NCI-H1417 treated with DMSO at 0.1 percent for 48 hours (cell line): Measurements from ENCODE around the gene PLCXD3.
"Not testable (repeated sequence)": the region's sequence is repeated elsewhere in the genome, so short reads cannot be mapped to it uniquely, and the experiment has no call there.

Source experiments
- DNase-seq: peaks from one replicate; lab custom pipeline; 2025; lab: John Stamatoyannopoulos, UW

PLCXD3 gene

GRCh38 chr5:41346609-41347008 lies 163.8 kb downstream of the PLCXD3 start:
- DNase-seq = no peak

- DNase-seq = no peak
These were observed 165.1 kb downstream of the PLCXD3 start for GRCh38 chr5:41345295-41345694.

- no peak for DNase-seq
These were observed 171.1 kb downstream of the PLCXD3 start for GRCh38 chr5:41339339-41339738.

DNA sequence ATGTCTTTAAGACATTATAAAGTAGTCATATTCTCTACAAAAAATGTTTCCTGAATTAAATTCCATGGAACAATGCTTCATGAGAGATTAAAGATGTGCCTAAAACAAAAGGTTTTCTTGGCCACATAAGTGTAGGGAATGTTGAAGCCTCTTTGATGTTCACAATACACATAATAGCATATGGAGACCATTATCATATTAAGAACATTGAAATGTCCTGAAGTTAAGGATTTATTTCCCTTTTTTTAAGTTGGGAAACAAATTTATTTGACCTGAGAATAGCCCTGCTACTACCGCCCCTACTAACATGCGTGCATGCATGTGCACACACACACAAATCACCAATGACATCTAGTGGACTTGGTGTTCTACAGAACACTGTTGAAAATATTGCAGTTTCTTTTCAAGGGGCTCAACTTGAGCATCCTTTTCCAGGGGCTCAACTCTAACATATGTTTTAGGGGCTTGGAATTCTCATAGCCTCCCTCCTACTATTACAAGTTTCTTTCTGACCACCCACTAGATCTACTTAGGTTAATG lies 172.2 kb downstream of the PLCXD3 start:
- DNase-seq = no peak

- no peak for DNase-seq
These were observed 172.7 kb downstream of the PLCXD3 start for GRCh38 chr5:41337724-41338123.

GRCh38 chr5:41337216-41337615 lies 173.2 kb downstream of the PLCXD3 start:
- no peak for DNase-seq

DNA sequence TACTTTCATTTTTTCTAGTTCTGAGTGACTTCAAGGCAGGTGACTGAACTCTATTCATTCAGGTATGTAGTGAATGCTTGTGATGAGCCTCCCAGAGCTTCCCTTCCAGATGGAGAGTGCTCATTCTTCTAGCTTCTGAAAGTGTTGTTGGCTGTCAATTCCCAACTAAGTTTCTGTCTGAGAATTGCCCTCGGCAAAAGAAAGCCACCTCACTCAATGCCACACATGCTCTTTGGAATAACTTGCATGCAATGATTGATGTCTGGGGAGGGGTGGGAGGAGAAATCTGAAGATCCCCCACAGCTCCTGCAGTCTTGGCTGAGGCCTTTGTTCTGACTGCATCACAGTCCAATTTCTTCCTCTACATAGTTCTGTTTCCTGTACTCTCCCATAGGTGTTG lies 173.9 kb downstream of the PLCXD3 start:
- no peak for DNase-seq

- DNase-seq = no peak
These were observed 174.7 kb downstream of the PLCXD3 start for GRCh38 chr5:41335596-41336181.

DNA sequence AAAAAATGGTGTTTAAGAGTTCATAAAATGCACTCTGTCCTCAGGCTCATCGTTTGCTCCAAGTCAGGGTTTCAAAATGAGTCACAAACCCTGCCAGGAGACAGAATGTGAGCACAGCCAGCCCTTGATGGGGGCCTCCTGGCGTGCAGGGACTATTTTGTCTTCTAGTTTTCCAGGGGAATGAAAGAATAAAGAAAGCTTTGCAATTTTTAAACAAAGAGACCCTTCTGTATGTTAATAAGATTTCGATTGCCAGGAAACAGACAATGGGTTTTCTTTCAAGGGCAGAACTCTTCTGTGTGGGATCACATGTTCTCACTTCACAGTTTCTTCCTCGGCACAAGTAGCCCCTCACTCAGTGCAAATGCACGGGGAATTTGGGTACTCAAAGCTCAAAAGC lies 175.6 kb downstream of the PLCXD3 start:
- no peak for DNase-seq

DNA sequence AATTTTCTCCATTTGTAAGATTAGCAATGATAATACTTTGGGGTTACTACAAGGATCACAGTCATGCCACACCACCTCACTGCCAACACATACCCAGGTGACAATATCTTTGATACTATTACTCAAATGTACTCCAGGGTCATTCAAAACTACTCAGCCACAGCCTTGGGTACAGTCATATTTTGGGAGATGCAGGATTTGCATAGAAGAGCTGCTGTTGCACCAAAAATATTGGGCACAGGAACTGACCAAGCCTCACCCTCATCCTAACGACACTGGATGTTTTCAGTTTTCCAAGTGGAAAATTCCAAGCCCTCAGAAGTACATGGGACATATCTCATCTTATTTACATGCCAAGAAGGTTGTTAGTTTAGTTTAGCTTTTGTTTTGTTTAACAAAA lies 176.2 kb downstream of the PLCXD3 start:
- DNase-seq = no peak

- no peak for DNase-seq
These were observed 185.3 kb downstream of the PLCXD3 start for GRCh38 chr5:41325074-41325473.

DNA sequence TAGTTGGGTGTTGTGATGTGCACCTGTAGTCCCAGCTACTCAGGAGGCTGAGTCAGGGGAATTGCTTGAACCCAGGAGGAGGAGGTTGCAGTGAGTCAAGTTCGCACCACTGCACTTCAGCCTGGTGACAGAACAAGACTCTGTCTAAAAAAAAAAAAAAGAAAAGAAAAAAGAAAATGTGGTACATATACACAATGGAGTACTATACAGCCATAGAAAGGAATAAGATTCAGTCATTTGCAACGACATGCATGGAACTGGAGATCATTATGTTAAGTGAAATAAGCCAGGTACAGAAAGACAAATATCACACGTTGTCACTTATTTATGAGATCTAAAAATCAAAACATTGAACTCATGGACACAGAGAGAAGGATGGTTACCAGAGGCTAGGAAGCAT lies 187.6 kb downstream of the PLCXD3 start:
- not testable (repeated sequence) for DNase-seq

- no peak for DNase-seq
These were observed 197.8 kb downstream of the PLCXD3 start for GRCh38 chr5:41312478-41313060.

- no peak for DNase-seq
These were observed 198.3 kb downstream of the PLCXD3 start for GRCh38 chr5:41312066-41312465.

GRCh38 chr5:41309275-41309674 lies 201.1 kb downstream of the PLCXD3 start:
- DNase-seq = no peak

DNA sequence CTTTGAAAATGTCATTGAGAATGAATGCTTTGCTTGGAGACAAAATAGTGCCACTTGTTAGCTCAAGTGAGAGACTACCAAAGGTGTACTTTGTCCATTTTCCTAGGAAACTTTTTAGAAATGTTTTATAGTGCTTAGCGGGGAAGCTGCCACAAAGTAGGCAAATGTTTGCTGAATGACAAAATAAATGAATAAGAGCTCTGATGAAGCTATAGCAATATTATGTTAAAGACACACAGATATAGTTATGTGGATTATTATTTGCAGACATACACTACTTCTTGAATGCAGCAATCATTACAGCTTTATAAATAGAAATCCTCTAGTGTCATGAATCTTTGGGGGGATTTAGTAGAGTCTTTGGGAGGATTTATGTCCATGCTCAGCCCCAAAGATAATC lies 204.4 kb downstream of the PLCXD3 start:
- DNase-seq = no peak

DNA sequence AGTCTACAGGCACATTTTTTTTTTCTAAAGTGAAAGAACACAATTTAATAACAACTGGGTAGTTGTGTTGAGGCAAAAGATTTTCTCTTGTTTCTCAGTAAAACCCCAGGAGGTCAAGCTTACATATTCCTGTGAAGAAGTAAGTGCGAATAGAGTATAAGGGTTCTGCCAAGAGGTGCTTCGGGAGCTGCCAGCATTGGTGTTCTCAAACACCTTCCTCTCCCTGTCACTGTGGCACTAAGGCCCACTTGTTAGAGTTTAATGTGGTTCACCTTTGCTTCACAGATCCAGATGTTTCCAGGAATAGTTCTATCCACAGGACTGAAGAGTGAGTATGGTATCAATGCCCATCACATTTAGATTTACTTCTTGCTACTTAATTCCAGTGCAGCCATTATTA lies 205.3 kb downstream of the PLCXD3 start:
- no peak for DNase-seq

DNA sequence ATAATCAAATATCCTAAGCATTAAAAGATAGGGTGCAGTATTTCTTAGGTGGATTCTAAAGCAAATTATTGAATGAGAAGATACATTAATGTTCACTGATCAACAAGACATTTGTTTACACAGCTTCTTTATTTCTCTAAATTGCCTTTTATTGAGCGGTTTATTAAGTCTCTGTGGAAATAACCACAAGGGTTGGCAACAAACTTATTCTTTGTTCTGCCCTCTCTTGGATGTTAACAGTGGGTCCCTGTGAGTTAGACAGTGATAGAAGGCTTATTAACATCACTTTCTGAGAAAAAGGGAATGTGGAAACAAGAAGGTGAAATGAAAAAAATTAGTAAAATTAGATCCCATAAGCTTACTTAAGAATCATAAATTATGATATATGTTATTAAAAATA lies 214.3 kb downstream of the PLCXD3 start:
- DNase-seq = no peak

GRCh38 chr5:41291323-41291722 lies 219.1 kb downstream of the PLCXD3 start:
- no peak for DNase-seq

DNA sequence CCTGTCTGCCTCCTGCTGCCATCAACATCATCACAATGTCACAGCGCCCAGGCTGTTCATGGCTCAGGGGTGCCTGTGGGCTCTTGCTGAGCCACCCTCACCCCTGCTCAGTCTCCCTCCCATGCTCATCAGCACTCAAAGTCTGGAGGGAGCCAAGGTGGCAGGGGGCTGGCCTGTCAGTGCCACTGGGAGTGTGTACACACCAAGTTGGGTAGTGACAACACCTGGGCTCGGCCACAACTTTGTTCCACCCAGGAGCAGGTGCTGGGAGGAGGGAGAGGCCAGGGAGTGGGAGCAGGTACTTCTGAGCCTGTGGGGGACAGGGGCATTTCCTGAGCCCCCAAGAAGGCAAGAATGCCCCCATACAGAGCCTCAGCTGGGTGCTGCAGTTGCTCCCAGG lies 219.6 kb downstream of the PLCXD3 start:
- DNase-seq = no peak

- no peak for DNase-seq
These were observed 220.4 kb downstream of the PLCXD3 start for GRCh38 chr5:41289970-41290464.

GRCh38 chr5:41286696-41287095 lies 223.7 kb downstream of the PLCXD3 start:
- DNase-seq = no peak

- DNase-seq = no peak
These were observed 224.2 kb downstream of the PLCXD3 start for GRCh38 chr5:41286165-41286564.

GRCh38 chr5:41284938-41285337 lies 225.5 kb downstream of the PLCXD3 start:
- DNase-seq = no peak
